ENCODE measurements around the gene CCDC171.
"Not testable (repeated sequence)": the region's sequence is repeated elsewhere in the genome, so short reads cannot be mapped to it uniquely, and the experiment has no call there.

Gene CCDC171

GRCh38 chr9:15570769-15571168 lies 17.9 kb downstream of the CCDC171 start:
- no peak for DNase-seq (ENCODE audit: low read depth in 2 of 2)

GRCh38 chr9:15572200-15572770 lies 19.4 kb downstream of the CCDC171 start:
- no peak for DNase-seq (ENCODE audit: low read depth in 2 of 2)

- DNase-seq (ENCODE audit: low read depth in 2 of 2): no peak
Measured at GRCh38 chr9:15576350-15577050, 23.7 kb downstream of the CCDC171 start.

GRCh38 chr9:15578714-15579113 lies 25.9 kb downstream of the CCDC171 start:
- no peak for DNase-seq (ENCODE audit: low read depth in 2 of 2)

GRCh38 chr9:15584379-15584778 lies 31.5 kb downstream of the CCDC171 start:
- DNase-seq (ENCODE audit: low read depth in 2 of 2): no peak

GRCh38 chr9:15592317-15592716 lies 39.5 kb downstream of the CCDC171 start:
- no peak for DNase-seq (ENCODE audit: low read depth in 2 of 2)

GRCh38 chr9:15592940-15593339 lies 40.1 kb downstream of the CCDC171 start:
- not testable (repeated sequence) for DNase-seq (ENCODE audit: low read depth in 2 of 2)

GRCh38 chr9:15600666-15601330 lies 48.0 kb downstream of the CCDC171 start:
- DNase-seq (ENCODE audit: low read depth in 2 of 2): not testable (repeated sequence)

GRCh38 chr9:15606643-15607472 lies 54.0 kb downstream of the CCDC171 start:
- DNase-seq (ENCODE audit: low read depth in 2 of 2): no peak

- no peak for DNase-seq (ENCODE audit: low read depth in 2 of 2)
Measured at GRCh38 chr9:15612962-15613361, 60.1 kb downstream of the CCDC171 start.

- DNase-seq (ENCODE audit: low read depth in 2 of 2): no peak
Measured at GRCh38 chr9:15617782-15618181, 64.9 kb downstream of the CCDC171 start.

GRCh38 chr9:15618540-15619331 lies 65.9 kb downstream of the CCDC171 start:
- DNase-seq (ENCODE audit: low read depth in 2 of 2): no peak

GRCh38 chr9:15622318-15622971 lies 69.6 kb downstream of the CCDC171 start:
- no peak for DNase-seq (ENCODE audit: low read depth in 2 of 2)

- no peak for DNase-seq (ENCODE audit: low read depth in 2 of 2)
Measured at GRCh38 chr9:15635752-15636151, 82.9 kb downstream of the CCDC171 start.

- DNase-seq (ENCODE audit: low read depth in 2 of 2): no peak
Measured at GRCh38 chr9:15640121-15640520, 87.3 kb downstream of the CCDC171 start.

- no peak for DNase-seq (ENCODE audit: low read depth in 2 of 2)
Measured at GRCh38 chr9:15641291-15641690, 88.4 kb downstream of the CCDC171 start.

GRCh38 chr9:15642369-15642962 lies 89.6 kb downstream of the CCDC171 start:
- DNase-seq (ENCODE audit: low read depth in 2 of 2): no peak

GRCh38 chr9:15670246-15670645 lies 117.4 kb downstream of the CCDC171 start:
- DNase-seq (ENCODE audit: low read depth in 2 of 2): no peak

GRCh38 chr9:15670894-15671293 lies 118.1 kb downstream of the CCDC171 start:
- DNase-seq (ENCODE audit: low read depth in 2 of 2): no peak

- DNase-seq (ENCODE audit: low read depth in 2 of 2): no peak
Measured at GRCh38 chr9:15693701-15694100, 140.9 kb downstream of the CCDC171 start.
